ENCODE data around the gene MORN1. TPM values are rescaled to one million over a fixed set of nuclear protein-coding genes. Genes with fewer than 3 reads are reported as not detected.

MORN1 gene
- total RNA-seq, 6 experiments from 2014 or later: 5.3 to 8.9 (median 6.9) TPM

GRCh38 chr1:2412395-2412772, 21.0 kb upstream of the MORN1 start, which contains the start of gene PEX10:
PEX10 (minus strand) TSS chr1:2412564; CDS start chr1:2412502, 62 bp downstream.
- peak; percentile 93 for DNase-seq
- H3K36me3 Mint-ChIP-seq (ENCODE audit: low read depth): no peaks in the 10 kb centered on the region; the same call in 1 of the 2 replicates
- peak within 1 kb of the TSS; percentile 64 for H3K27ac Mint-ChIP-seq
- H3K4me1 Mint-ChIP-seq (ENCODE audit: low read depth): peaks cover 12% of the 10 kb centered on the region
- no peak for TF ChIP-seq CTCF (IDR thresholded peaks at IDR 0.05)
- H3K9me3 Mint-ChIP-seq: no peaks in the 10 kb centered on the region
- peaks cover 3% of the 10 kb centered on the region for H3K27me3 Mint-ChIP-seq (ENCODE audit: insufficient read depth)
- peak within 1 kb of the TSS; percentile 90 for H3K4me3 Mint-ChIP-seq

DNA sequence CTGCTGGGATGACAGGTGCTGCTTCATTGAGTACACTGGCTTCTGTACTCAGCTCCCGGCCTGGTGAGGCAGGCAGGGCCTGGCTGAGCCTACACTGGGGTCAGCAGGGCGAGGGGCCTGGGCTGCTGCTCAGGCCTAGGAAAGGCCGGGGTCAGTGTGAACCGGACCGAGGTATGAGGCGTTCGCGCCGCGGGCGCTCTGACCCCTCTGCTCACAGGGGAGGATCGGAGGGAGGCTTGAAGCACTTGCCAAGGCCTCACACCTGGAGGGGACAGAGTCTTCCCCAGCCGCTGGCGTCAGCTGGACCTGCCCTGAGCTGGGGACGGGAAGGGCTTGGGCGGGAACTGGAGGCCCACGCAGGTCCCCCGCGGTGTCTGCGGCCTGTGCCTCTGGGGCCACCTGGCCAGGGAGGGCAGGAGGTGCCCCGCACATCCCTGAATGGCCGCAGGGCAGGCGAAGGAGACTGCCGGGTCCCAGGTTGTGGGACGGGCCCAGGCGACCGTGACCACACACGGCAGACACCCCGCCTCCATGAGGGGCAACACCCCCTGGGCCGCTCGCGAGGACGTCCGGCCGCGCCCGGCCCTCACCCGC, 20.5 kb upstream of the MORN1 start:
- peaks cover 12% of the 10 kb centered on the region for H3K4me1 Mint-ChIP-seq (ENCODE audit: low read depth)
- no peak for DNase-seq
- no peaks in the 10 kb centered on the region for H3K9me3 Mint-ChIP-seq
- H3K36me3 Mint-ChIP-seq (ENCODE audit: low read depth): no peaks in the 10 kb centered on the region; the same call in 1 of the 2 replicates
- peak overlapping the region; percentile 64 for H3K27ac Mint-ChIP-seq
- TF ChIP-seq CTCF (IDR thresholded peaks at IDR 0.05): no peak
- H3K27me3 Mint-ChIP-seq (ENCODE audit: insufficient read depth): peaks cover 5% of the 10 kb centered on the region
- H3K4me3 Mint-ChIP-seq: peak overlapping the region; percentile 90

DNA sequence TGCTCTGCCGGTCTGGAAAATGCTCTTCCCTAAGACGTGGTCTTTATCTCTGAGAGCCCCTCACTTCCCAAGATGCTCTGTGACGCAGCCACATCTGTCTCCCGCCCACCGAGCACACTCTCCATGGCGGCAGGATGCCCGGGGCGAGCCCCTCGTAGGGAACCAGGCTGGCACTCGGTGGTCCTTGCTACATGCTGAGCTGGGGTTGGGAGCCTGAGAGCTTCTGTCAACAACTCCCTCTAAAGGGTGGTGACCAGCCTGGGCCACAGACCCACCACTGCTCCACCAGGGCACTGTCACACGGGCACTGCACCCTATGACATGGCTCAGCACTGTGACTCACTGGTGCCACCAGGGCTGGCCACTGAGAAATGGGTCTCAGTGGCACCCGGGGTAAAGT, 18.4 kb upstream of the MORN1 start:
- Mint-ChIP-seq H3K4me1 (ENCODE audit: low read depth) (peaks cover 22% of the 10 kb centered on the region), H3K36me3 (ENCODE audit: low read depth) (no peaks in the 10 kb centered on the region; the same call in none of the 2 replicates), H3K27ac (no peak overlapping the region), H3K4me3 (no peak overlapping the region), H3K27me3 (ENCODE audit: insufficient read depth) (peaks cover 5% of the 10 kb centered on the region), H3K9me3 (no peaks in the 10 kb centered on the region)
- no peak for TF ChIP-seq CTCF (IDR thresholded peaks at IDR 0.05)
- DNase-seq: no peak

DNA sequence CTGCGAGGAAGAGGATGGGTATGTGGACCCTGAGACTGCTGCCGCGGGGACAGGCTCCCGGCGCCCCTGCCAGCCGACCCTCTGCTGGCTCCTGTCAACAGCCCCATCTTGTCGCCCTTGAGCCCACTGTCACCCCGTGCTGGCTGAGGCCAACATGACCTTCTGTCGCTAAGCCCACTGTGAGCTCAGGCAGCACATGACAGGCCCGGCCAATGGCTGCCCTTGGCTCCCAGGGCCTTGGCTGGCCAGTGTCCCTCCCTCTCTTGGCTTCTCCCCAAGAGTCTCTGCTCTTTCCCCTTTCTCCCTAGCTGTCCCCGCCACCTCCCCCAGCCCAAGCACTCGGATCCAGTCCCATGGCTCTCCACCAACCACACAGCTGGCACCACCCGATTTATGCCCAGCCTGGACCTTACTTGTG, 17.5 kb upstream of the MORN1 start:
- no peak overlapping the region; the same call in 1 of the 2 replicates for H3K4me3 Mint-ChIP-seq
- H3K36me3 Mint-ChIP-seq (ENCODE audit: low read depth): peaks cover 3% of the 10 kb centered on the region

DNA sequence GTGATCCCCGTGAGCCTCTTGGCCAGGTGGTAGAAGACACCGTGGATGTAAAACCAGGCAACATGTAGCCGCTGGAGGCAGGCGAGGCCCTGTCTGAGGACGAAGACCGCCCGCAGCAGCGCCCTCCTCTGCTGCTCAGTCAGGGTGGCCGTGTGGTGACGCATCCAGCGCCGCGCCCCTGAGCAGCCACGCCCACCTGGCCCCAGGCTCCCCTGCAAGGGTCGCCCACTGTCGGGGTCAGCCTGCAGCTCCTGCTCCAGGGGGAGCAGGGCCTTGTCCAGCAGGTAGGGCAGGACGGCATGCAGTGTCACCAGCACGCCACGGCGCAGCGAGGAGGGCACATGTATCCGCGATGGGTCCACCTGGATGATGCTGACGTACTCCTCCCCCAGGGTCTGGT, 17.1 kb upstream of the MORN1 start:
- Mint-ChIP-seq H3K27ac (no peak overlapping the region), H3K4me3 (no peak overlapping the region), H3K36me3 (ENCODE audit: low read depth) (peaks cover 8% of the 10 kb centered on the region), H3K4me1 (ENCODE audit: low read depth) (peaks cover 14% of the 10 kb centered on the region), H3K27me3 (ENCODE audit: insufficient read depth) (peaks cover 5% of the 10 kb centered on the region), H3K9me3 (no peaks in the 10 kb centered on the region)
- no peak for DNase-seq
- no peak for TF ChIP-seq CTCF (IDR thresholded peaks at IDR 0.05)

More for the DNA sequence above, 17.5 kb upstream of the MORN1 start:
- no peaks in the 10 kb centered on the region for H3K9me3 Mint-ChIP-seq
- no peak overlapping the region for H3K27ac Mint-ChIP-seq
- no peak for TF ChIP-seq CTCF (IDR thresholded peaks at IDR 0.05)
- DNase-seq: no peak
- peaks cover 5% of the 10 kb centered on the region for H3K27me3 Mint-ChIP-seq (ENCODE audit: insufficient read depth)
- H3K4me1 Mint-ChIP-seq (ENCODE audit: low read depth): peaks cover 16% of the 10 kb centered on the region
